ENCODE data around the gene C2CD5.

C2CD5 gene

GRCh38 chr12:22413592-22413991 lies 130.8 kb downstream of the C2CD5 start:
- no peak for DNase-seq (ENCODE audit: low read depth)

GRCh38 chr12:22412581-22412980 lies 131.8 kb downstream of the C2CD5 start:
- DNase-seq (ENCODE audit: low read depth), result no peak

GRCh38 chr12:22410486-22410885 lies 133.9 kb downstream of the C2CD5 start:
- no peak for DNase-seq (ENCODE audit: low read depth)

- no peak for DNase-seq (ENCODE audit: low read depth)
Observed at GRCh38 chr12:22409377-22410164, 134.8 kb downstream of the C2CD5 start.

GRCh38 chr12:22408610-22409376 lies 135.5 kb downstream of the C2CD5 start:
- DNase-seq (ENCODE audit: low read depth), result no peak

- no peak for DNase-seq (ENCODE audit: low read depth)
Observed at GRCh38 chr12:22407397-22407796, 136.9 kb downstream of the C2CD5 start.

- DNase-seq (ENCODE audit: low read depth), result no peak
Observed at GRCh38 chr12:22406627-22407026, 137.7 kb downstream of the C2CD5 start.

GRCh38 chr12:22399464-22400180 lies 144.7 kb downstream of the C2CD5 start:
- no peak for DNase-seq (ENCODE audit: low read depth)

All from GM04503 (cell line).